AG10803 (cell line): ENCODE results near the gene IL1RAPL2.
"Not testable (repeated sequence)": the region's sequence is repeated elsewhere in the genome, so short reads cannot be mapped to it uniquely, and the experiment has no call there.

Source experiments
- DNase-seq: peaks from one replicate; pipeline ENCODE4 v3.0.0; 2010; ENCODE audit warnings: low read depth
- H3K4me3 ChIP-seq: 2 replicates; pipeline ENCODE4 v1.5.1; 2011; ENCODE audit warnings: mild to moderate bottlenecking, low read length, control low read depth
- TF ChIP-seq, protein P1 (sequence below): conservative IDR thresholded peaks from 2 replicates; pipeline ENCODE4 v1.5.1; 2011; ENCODE audit warnings: mild to moderate bottlenecking, low read length, control low read depth, inconsistent platforms

IL1RAPL2 gene

DNA sequence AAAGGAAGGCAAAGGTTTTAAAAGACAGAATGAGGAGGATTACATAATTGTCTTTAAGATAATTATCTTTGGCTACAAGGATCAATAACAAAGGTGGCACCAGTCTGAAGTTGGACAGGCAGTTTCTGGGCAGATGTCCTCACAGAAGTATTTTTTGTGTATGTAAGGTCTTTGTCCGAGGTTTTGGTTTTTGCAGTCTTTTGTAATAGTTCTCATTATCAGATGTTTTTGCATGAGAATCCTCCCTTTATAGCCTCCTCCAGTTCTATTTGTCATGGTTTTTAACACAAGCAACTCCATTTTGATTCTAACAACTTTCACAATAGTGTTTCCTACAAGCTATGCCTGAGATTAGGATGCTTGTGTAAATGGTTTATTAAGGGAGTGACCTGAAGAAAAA is 286.2 kb downstream of the IL1RAPL2 start:
- DNase-seq: no peak
- no peak overlapping the region for H3K4me3 ChIP-seq
- TF ChIP-seq, protein P1, sequence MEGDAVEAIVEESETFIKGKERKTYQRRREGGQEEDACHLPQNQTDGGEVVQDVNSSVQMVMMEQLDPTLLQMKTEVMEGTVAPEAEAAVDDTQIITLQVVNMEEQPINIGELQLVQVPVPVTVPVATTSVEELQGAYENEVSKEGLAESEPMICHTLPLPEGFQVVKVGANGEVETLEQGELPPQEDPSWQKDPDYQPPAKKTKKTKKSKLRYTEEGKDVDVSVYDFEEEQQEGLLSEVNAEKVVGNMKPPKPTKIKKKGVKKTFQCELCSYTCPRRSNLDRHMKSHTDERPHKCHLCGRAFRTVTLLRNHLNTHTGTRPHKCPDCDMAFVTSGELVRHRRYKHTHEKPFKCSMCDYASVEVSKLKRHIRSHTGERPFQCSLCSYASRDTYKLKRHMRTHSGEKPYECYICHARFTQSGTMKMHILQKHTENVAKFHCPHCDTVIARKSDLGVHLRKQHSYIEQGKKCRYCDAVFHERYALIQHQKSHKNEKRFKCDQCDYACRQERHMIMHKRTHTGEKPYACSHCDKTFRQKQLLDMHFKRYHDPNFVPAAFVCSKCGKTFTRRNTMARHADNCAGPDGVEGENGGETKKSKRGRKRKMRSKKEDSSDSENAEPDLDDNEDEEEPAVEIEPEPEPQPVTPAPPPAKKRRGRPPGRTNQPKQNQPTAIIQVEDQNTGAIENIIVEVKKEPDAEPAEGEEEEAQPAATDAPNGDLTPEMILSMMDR: no peak

DNA sequence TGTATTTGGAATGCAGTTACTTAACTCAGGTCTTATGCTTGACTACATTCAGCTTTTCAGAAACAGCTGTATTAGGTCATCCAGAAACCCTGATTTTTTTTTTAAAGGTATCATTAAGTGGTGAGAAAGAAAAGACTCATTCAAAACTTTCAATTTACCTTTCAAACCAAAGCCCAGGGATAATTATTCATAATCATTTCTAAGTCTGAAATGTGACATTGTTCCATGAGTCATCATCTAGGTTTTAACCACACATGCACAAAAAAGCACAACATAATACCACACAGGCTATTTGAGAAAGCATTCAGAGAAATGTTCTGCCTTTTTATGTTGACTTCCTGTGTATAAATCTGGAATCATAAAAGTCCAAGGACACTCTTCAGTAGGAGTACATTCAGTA is 288.2 kb downstream of the IL1RAPL2 start:
- H3K4me3 ChIP-seq: no peak overlapping the region
- TF ChIP-seq, protein P1: no peak
- DNase-seq: no peak

DNA sequence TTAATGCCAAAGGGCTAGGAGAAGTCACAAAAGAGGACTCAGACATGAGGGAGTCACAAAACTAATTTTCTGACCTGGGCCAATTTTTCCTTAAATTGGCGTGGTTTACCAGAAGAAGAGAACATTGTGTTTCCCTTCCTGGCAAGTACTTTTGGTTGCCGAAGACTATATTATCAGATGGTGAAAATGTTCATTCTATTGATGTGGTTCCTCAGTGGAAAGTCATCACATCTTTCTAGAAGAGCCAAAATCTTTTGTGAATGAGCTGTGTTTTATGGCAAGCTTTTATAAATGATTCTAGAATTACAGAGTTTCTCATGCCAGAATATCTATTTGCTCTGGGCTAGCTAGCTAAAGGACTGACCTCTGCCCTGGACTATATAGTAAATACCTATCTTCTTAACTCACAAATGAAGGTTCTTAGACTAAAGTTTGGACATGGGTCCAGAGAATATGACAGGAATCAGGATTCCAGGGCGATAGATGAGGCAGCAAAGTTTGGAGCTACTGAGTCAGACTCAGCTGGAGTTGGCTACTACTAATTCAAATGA is 288.9 kb downstream of the IL1RAPL2 start:
- TF ChIP-seq, protein P1: no peak
- H3K4me3 ChIP-seq: no peak overlapping the region
- no peak for DNase-seq

DNA sequence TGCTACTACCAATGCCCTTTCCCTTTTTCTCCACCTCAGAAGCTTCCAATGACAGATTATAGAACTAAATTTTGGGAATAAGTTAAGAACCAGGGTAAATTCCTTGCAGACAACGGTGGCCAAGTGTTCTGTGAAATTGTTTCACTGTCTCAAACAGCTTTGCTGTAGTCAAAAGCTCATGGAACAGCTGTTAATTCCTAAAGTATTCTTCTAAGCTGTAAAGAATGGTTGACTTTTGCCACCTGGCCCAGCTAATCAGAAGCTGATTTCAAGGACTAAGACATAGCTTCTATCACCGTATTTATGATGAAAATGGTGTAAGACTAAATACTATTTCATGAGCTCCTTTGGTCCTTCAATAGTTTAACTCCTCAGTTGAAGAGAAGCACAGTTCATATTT is 297.5 kb downstream of the IL1RAPL2 start:
- no peak overlapping the region for H3K4me3 ChIP-seq
- no peak for DNase-seq
- TF ChIP-seq, protein P1: no peak

DNA sequence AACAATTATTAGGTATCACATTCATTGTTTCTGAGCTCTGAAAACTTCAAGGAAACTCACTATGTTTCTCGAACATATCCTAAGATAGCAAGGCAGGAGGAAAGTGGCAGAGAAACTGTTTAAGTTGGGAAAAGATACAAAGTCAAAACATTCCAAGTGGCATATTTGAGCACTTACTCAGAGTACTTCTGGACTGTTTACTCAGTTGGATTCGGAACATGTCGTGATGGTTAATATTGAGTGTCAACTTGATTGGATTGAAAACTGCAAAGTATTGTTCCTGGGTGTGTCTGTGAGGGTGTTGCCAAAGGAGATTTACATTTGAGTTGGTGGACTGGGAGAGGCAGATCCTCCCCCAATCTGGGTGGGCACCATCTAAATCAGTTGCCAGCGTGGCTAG is 298.3 kb downstream of the IL1RAPL2 start:
- TF ChIP-seq, protein P1: no peak
- no peak overlapping the region for H3K4me3 ChIP-seq
- DNase-seq: no peak

DNA sequence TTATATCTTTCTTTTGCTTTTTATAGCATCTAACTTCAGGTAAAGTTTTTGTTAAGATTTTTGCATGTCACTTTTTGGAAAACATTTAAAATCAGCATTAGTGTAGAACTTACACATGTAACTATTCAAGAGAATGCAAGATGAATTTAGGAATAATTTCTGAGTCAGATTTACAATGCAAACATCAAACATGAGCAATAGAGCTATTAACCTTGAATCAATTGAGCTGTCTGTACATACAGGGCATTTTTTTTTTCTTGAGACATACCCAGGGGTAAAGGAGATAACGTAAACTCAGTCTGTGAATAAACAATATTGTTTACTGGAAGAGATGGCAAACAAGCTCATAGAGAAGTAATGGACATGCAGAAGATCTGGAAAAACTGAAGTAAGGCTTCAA is 311.5 kb downstream of the IL1RAPL2 start:
- H3K4me3 ChIP-seq: no peak overlapping the region
- DNase-seq: no peak
- TF ChIP-seq, protein P1: no peak

DNA sequence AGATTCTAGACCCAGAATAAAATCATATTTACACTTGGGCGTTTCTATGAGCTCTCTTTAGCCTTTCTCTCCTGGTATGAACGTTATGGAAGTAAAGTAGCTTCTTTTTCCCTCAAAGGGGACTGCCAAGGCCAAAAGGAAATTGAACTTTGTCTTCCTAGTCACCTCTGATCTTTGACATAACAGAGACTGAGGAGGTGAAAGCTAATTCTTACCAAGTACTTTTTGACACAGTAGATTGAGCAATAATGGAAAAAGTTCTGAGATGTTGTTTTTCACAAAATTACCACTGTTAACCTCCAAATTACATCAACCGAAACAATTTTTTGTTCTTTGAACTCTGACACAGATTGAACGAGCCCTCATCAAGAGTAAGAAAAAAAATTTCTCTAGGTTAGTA is 336.1 kb downstream of the IL1RAPL2 start:
- no peak overlapping the region for H3K4me3 ChIP-seq
- TF ChIP-seq, protein P1: no peak
- no peak for DNase-seq

DNA sequence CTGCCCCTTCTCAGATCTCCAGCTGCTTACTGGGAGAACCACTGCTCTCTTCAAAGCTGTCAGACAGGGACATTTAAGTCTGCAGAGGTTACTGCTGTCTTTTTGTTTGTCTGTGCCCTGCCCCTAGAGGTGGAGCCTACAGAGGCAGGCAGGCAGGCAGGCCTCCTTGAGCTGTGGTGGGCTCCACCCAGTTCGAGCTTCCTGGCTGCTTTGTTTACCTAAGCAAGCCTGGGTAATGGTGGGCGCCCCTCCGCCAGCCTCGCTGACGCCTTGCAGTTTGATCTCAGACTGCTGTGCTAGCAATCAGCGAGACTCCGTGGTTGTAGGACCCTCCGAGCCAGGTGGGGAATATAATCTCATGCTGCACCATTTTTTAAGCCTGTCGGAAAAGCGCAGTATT is 343.7 kb downstream of the IL1RAPL2 start:
- DNase-seq, H3K4me3 ChIP-seq: not testable (repeated sequence)
